K562 (cell line): Measurements from ENCODE around the gene PGBD4. TPM values are rescaled to one million over a fixed set of nuclear protein-coding genes. Genes with fewer than 3 reads are reported as not detected.

ENCODE experiments used
- ATAC-seq: fragments of 200-7000 bp; cut with Tn5 transposase; 3 replicates; pipeline ENCODE4 v1.9.1; 2020; ENCODE audit warnings: moderate library complexity
- BruUV-seq: library from RNA; stranded (reverse); fragments of 400-500 nt; replicated peaks from 2 replicates; lab custom pipeline; 2021; lab: Mats Ljungman, UMichigan
- CTCF ChIA-PET: fragments of 300-600 bp; formaldehyde crosslinking; extraction: SDS; loops from one replicate; lab custom pipeline; 2021; ENCODE audit warnings: low intra/inter-chr PET ratio; lab: Yijun Ruan, JAX
- POLR2A ChIA-PET: fragments of 300-600, 350-650 bp; sonication (Branson Sonifier 250); formaldehyde crosslinking; extraction: SDS; loops from one replicate; lab custom pipeline; 2021; ENCODE audit warnings: antibody characterized with exemption, inconsistent platforms; lab: Yijun Ruan, JAX
- DNase-seq, 4 experiments: peaks; one replicate each; pipeline versions ENCODE4 v3.0.0 to v3.0.0-alpha.2; 2011 to 2018; ENCODE audit warnings: low spot score in 3 of 4, mixed read lengths in 3 of 4; ENCODE audit errors: extremely low read depth in 1 of 4
- FAIRE-seq: peaks from 2 replicates; lab custom pipeline; 2011; peaks lifted over from hg19 to GRCh38; lab: Jason Lieb, UNC
- H2AFZ ChIP-seq: 2 replicates; pipeline ENCODE4 v1.6.0; 2011; ENCODE audit warnings: low read depth, low read length, control low read depth, inconsistent platforms
- H3K27ac ChIP-seq: fragments of 200-600 bp; 3 replicates; pipeline ENCODE4 v1.8.0; 2011; ENCODE audit warnings: low read depth, mild to moderate bottlenecking, control low read depth, inconsistent platforms, low read length, moderate library complexity, mixed read lengths; ENCODE audit errors: extremely low read depth
- H3K27me3 ChIP-seq, 2 experiments: fragments of 300-600 bp in 1 of 2; 2 replicates in 1 of 2; 3 replicates in 1 of 2; pipeline versions ENCODE4 v1.6.0 to v1.8.0; 2011; ENCODE audit warnings: inconsistent platforms in 2 of 2, low read length in 2 of 2, mild to moderate bottlenecking in 1 of 2, mixed read lengths in 1 of 2, moderate library complexity in 1 of 2; ENCODE audit not compliant: control insufficient read depth in 2 of 2, insufficient read depth in 2 of 2
- H3K36me3 ChIP-seq: fragments of 300-600 bp; 3 replicates; pipeline ENCODE4 v1.8.0; 2011; ENCODE audit warnings: mild to moderate bottlenecking, low read length, inconsistent platforms; ENCODE audit not compliant: control insufficient read depth, insufficient read depth
- H3K4me1 ChIP-seq, 2 experiments: fragments of 200-600 bp in 1 of 2; replicated peaks in 1 of 2; 2 replicates in 1 of 2; 3 replicates in 1 of 2; pipeline versions ENCODE4 v1.5.1 to v1.8.0; 2011; ENCODE audit warnings: inconsistent platforms in 2 of 2, low read length in 2 of 2, mild to moderate bottlenecking in 1 of 2, mixed read lengths in 1 of 2, moderate library complexity in 1 of 2; ENCODE audit not compliant: control insufficient read depth in 2 of 2, insufficient read depth in 2 of 2
- H3K4me2 ChIP-seq: 2 replicates; pipeline ENCODE4 v1.6.1; 2011; ENCODE audit warnings: low read length, control low read depth, inconsistent platforms, mixed read lengths; ENCODE audit not compliant: insufficient read depth
- H3K4me3 ChIP-seq: fragments of 200-600 bp; sonication (generic), shearing (Covaris generic); 2 replicates; pipeline ENCODE4 v1.5.1; 2016; ENCODE audit warnings: control low read depth, inconsistent platforms
- H3K79me2 ChIP-seq: fragments of 200-600 bp; 3 replicates; pipeline ENCODE4 v1.8.0; 2011; ENCODE audit warnings: low read length, inconsistent platforms; ENCODE audit not compliant: control insufficient read depth, insufficient read depth
- H3K9ac ChIP-seq, 2 experiments: 2 replicates each; pipeline versions ENCODE4 v1.6.0 to v1.6.1; 2011; ENCODE audit warnings: low read depth in 2 of 2, low read length in 2 of 2, control low read depth in 1 of 2, inconsistent platforms in 1 of 2, mild to moderate bottlenecking in 1 of 2, mixed read lengths in 1 of 2; ENCODE audit not compliant: insufficient read depth in 1 of 2
- H3K9me1 ChIP-seq: one replicate; pipeline ENCODE4 v1.6.0; 2011; ENCODE audit warnings: inconsistent platforms, mild to moderate bottlenecking, low read length, moderate library complexity; ENCODE audit not compliant: control insufficient read depth, insufficient read depth
- H3K9me3 ChIP-seq: replicated peaks from 2 replicates; pipeline ENCODE4 v1.5.1; 2011; ENCODE audit warnings: low read depth, low read length, inconsistent platforms; ENCODE audit not compliant: control insufficient read depth, insufficient read depth
- H4K20me1 ChIP-seq: replicated peaks from 2 replicates; pipeline ENCODE4 v1.6.1; 2011; ENCODE audit warnings: low read length, inconsistent platforms, mixed read lengths; ENCODE audit not compliant: control insufficient read depth, insufficient read depth
- CBX2 ChIP-seq: fragments of 200-600 bp; sonication (generic); IDR thresholded peaks from one replicate; pipeline ENCODE4 v1.6.1; 2012; ENCODE audit warnings: mild to moderate bottlenecking, low read length, inconsistent platforms; ENCODE audit not compliant: insufficient read depth, poor library complexity, severe bottlenecking
- DPF2 ChIP-seq: fragments of 450-650 bp; IDR thresholded peaks from 2 replicates; pipeline ENCODE4 v1.6.1; 2016
- HDAC1 ChIP-seq, 2 experiments: fragments of 450-650 bp; IDR thresholded peaks; 2 replicates each; pipeline ENCODE4 v1.6.1; 2016 to 2017; ENCODE audit warnings: inconsistent platforms in 1 of 2, mild to moderate bottlenecking in 1 of 2, moderate library complexity in 1 of 2
- MAFF ChIP-seq: IDR thresholded peaks from 2 replicates; pipeline ENCODE4 v1.6.1; 2012; ENCODE audit warnings: low read length, improper control_type of control experiment
- MAX ChIP-seq: sonication (generic); formaldehyde crosslinking; IDR thresholded peaks from 2 replicates; pipeline ENCODE4 v1.9.0; 2022; ENCODE audit warnings: mild to moderate bottlenecking, missing genetic modification reagents
- PBX2 ChIP-seq, 2 experiments: IDR thresholded peaks in 1 of 2; conservative IDR thresholded peaks in 1 of 2; 2 replicates each; pipeline ENCODE4 v1.6.1; 2016; ENCODE audit warnings: low read depth in 2 of 2, mild to moderate bottlenecking in 1 of 2, missing compliant biosample characterization in 1 of 2, missing genetic modification characterization in 1 of 2, moderate library complexity in 1 of 2
- POLR2A ChIP-seq: fragments of 450-650 bp; conservative IDR thresholded peaks from 2 replicates; pipeline ENCODE4 v1.6.1; 2016
- TRIM25 ChIP-seq: fragments of 450-650 bp; IDR thresholded peaks from 2 replicates; pipeline ENCODE4 v1.7.0; 2016; ENCODE audit warnings: borderline replicate concordance
- WGBS: fragments of 100-300 bp; shearing (Covaris generic); methylation state at CpG from one replicate; pipeline ENCODE4 v1.1.6; 2016; ENCODE audit warnings: low coverage, mixed read lengths; ENCODE audit not compliant: insufficient coverage; ENCODE audit errors: missing lambda C conversion rate; 5-methylcytosine and 5-hydroxymethylcytosine counted together
- in situ Hi-C: fragments of 300-500 bp; cut with MboI; formaldehyde crosslinking; loops from 4 replicates; pipeline ENCODE4 v1.15.0; 2018; ENCODE audit warnings: inconsistent platforms, mixed read lengths
- intact Hi-C: fragments of 100-400 bp; cut with micrococcal nuclease; formaldehyde crosslinking; loops from 2 replicates; pipeline ENCODE4 v1.14.2; 2022
- polyA plus RNA-seq, 8 experiments: library from polyadenylated mRNA; depleted of rRNA in 4 of 8; stranded (reverse) in 5 of 8; unstranded in 3 of 8; fragments of >200 nt; fragmentation: Nextera tagmentation in 2 of 8; fragmentation: Illumina TruSeq in 1 of 8; extraction: Ambion mirVana in 2 of 8; extraction: Trizol in 1 of 8; gene quantifications; 2 replicates each; pipeline versions ENCODE4 v1.2.1 to v1.2.3, GENCODE V29; 2011 to 2014; ENCODE audit warnings: inconsistent platforms in 1 of 8, missing spikeins in 1 of 8
- total RNA-seq, 7 experiments: library from RNA; depleted of rRNA in 6 of 7; stranded (reverse); fragments of >200 nt in 6 of 7; fragmentation: Illumina TruSeq in 2 of 7; extraction: Trizol in 2 of 7; gene quantifications; 2 replicates each; pipeline versions ENCODE4 v1.2.1 to v1.2.3, GENCODE V29; 2011 to 2021; ENCODE audit warnings: low replicate concordance in 1 of 7

Gene PGBD4
- total and polyA plus RNA-seq, 9 of the 15 experiments (the other 6 are each of a cell fraction or from before 2014, with no cell fraction given) = 2.1 to 4.9 (median 2.7) TPM

DNA sequence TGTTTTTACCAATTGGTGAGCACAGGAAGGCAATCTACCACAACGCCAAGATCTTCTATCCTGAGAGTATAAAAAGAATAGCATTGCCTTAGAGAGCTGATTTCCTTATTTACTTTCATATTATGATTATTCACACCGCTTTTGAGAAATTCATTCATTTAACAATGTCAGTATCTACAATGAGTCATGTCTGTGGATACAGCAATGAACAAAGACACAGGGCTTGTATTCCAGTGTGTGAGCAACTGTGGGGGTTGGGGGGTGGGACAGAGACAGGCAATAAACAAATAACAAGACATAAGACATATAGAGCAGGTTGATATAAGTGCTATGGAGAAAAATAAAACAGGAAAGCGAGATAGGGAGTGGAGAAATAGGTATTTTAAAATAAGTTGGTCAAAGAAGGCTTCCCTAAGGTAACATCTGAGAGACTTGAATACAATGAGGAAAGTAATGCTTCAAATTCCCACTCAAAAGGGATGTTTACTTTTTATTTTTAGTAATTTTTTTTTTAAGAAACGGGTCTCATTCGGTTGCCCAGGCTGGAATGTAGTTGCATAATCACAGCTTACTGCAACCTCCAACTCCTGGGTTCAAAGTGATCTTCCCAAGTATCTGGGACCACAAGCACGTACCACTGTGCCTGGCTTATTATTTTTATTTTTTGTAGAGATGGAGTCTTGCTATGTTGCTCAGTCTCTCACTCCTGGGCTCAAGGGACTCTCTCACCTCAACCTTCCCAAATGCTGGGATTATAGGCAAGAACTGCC lies 45.7 kb downstream of the PGBD4 start:
- Histone ChIP-seq H2AFZ (no peak overlapping the region), H3K9ac (no peak overlapping the region), H3K9me3 (no peaks in the 10 kb centered on the region), H3K4me3 (no peak overlapping the region), H3K27ac (no peak overlapping the region), H3K79me2 (no peaks in the 10 kb centered on the region), H3K36me3 (peaks cover 37% of the 10 kb centered on the region; the same call in 2 of the 3 replicates), H3K4me1 (no peaks in the 10 kb centered on the region), H3K27me3 (no peaks in the 10 kb centered on the region), H4K20me1 (no peaks in the 10 kb centered on the region), H3K4me2 (no peak overlapping the region), H3K9me1 (no peaks in the 10 kb centered on the region)
- intact Hi-C loops (no loop called here), in situ Hi-C loops (no loop called here)
- CTCF ChIA-PET = no interaction called here
- FAIRE-seq (no peak), DNase-seq (no peak), ATAC-seq (no peak)
- TF ChIP-seq MAX = no peak
- TF ChIP-seq DPF2 = no peak
- TF ChIP-seq MAFF = no peak
- TF ChIP-seq CBX2 = no peak
- TF ChIP-seq POLR2A = no peak
- no peak for TF ChIP-seq TRIM25
- TF ChIP-seq PBX2 (CRISPR knock-in tag; IDR thresholded peaks at IDR 0.05; ENCODE audit: low read depth) = no peak
- TF ChIP-seq PBX2 (tag; conservative IDR thresholded peaks at IDR 0.05; ENCODE audit: low read depth) = no peak
- no peak for TF ChIP-seq HDAC1 (IDR thresholded peaks at IDR 0.05)
- POLR2A ChIA-PET = interaction anchor here (0.7 to 1.7 kb wide), 2 partner anchors 12 to 146 kb away, joined by 3 read pairs; no protein-coding TSS in a partner anchor
- 64% methylated on average over 6 of the region's 6 CpGs for WGBS
- no TSS peak for BruUV-seq
